Naive thymus-derived CD4-positive, alpha-beta T cell (primary cell): Measurements from ENCODE around the gene OR51D1. TPM values are rescaled to one million over a fixed set of nuclear protein-coding genes. Genes with fewer than 3 reads are reported as not detected.

Experiments used
- ATAC-seq: fragments of 150-1000 bp; cut with Tn5 transposase; 2 replicates; pipeline ENCODE4 v1.10.0; 2021; ENCODE audit warnings: mild to moderate bottlenecking, moderate library complexity
- CTCF ChIA-PET: fragments of 350-600 bp; sonication (Branson Sonifier 250); formaldehyde crosslinking; loops from one replicate; lab custom pipeline; 2021; ENCODE audit warnings: antibody characterized with exemption; lab: Charles Lee
- POLR2A ChIA-PET: fragments of 350-600 bp; sonication (Branson Sonifier 250); formaldehyde crosslinking; loops from one replicate; lab custom pipeline; 2021; ENCODE audit warnings: antibody characterized with exemption, inconsistent platforms; lab: Charles Lee
- DNase-seq, 9 donors: peaks; one replicate each; pipeline versions ENCODE4 v3.0.0 to v3.0.0-alpha.2; 2020 to 2022; ENCODE audit warnings: mixed read lengths in 1 of 9
- H3K27ac ChIP-seq: one replicate; pipeline ENCODE4 v1.7.0; 2013; ENCODE audit warnings: mild to moderate bottlenecking, low read depth, low read length, moderate library complexity
- H3K27me3 ChIP-seq, 2 donors: one replicate each; pipeline ENCODE4 v1.7.0; 2013; ENCODE audit warnings: low read length in 2 of 2, mild to moderate bottlenecking in 2 of 2, moderate library complexity in 2 of 2; ENCODE audit not compliant: control insufficient read depth in 2 of 2, insufficient read depth in 2 of 2
- H3K36me3 ChIP-seq, 3 experiments: 1 replicate in 2 of 3; 2 replicates in 1 of 3; pipeline ENCODE4 v1.7.0; 2013; ENCODE audit warnings: low read length in 3 of 3, mild to moderate bottlenecking in 3 of 3, moderate library complexity in 1 of 3; ENCODE audit not compliant: insufficient read depth in 3 of 3, control insufficient read depth in 2 of 3
- H3K4me1 ChIP-seq, 2 donors: one replicate each; pipeline ENCODE4 v1.7.0; 2013; ENCODE audit warnings: low read length in 2 of 2, mild to moderate bottlenecking in 2 of 2, moderate library complexity in 1 of 2; ENCODE audit not compliant: control insufficient read depth in 2 of 2, insufficient read depth in 2 of 2
- H3K4me3 ChIP-seq: 2 replicates; pipeline ENCODE4 v1.7.0; 2013; ENCODE audit warnings: mild to moderate bottlenecking, low read length
- H3K9me3 ChIP-seq, 3 experiments: 1 replicate in 2 of 3; 2 replicates in 1 of 3; pipeline ENCODE4 v1.7.0; 2013; ENCODE audit warnings: low read length in 3 of 3; ENCODE audit not compliant: control insufficient read depth in 2 of 3
- H3K27ac Mint-ChIP-seq, 9 donors: one replicate each; pipeline ENCODE4 v1.8.0; 2020 to 2022; ENCODE audit warnings: mixed read lengths in 9 of 9, mild to moderate bottlenecking in 8 of 9, moderate library complexity in 5 of 9, inconsistent platforms in 2 of 9
- H3K27me3 Mint-ChIP-seq, 5 donors: one replicate each; pipeline ENCODE4 v1.8.0; 2021 to 2022; ENCODE audit warnings: mixed read lengths in 5 of 5, mild to moderate bottlenecking in 1 of 5
- H3K36me3 Mint-ChIP-seq, 5 donors: one replicate each; pipeline ENCODE4 v1.8.0; 2020 to 2022; ENCODE audit warnings: mixed read lengths in 5 of 5, mild to moderate bottlenecking in 3 of 5, inconsistent platforms in 1 of 5
- H3K4me1 Mint-ChIP-seq, 7 donors: one replicate each; pipeline ENCODE4 v1.8.0; 2020 to 2022; ENCODE audit warnings: mixed read lengths in 7 of 7, mild to moderate bottlenecking in 3 of 7, inconsistent platforms in 1 of 7
- H3K4me3 Mint-ChIP-seq, 10 donors: one replicate each; pipeline ENCODE4 v1.8.0; 2020 to 2022; ENCODE audit warnings: mild to moderate bottlenecking in 10 of 10, mixed read lengths in 10 of 10, moderate library complexity in 6 of 10, inconsistent platforms in 2 of 10
- H3K9me3 Mint-ChIP-seq, 11 donors: one replicate each; pipeline ENCODE4 v1.8.0; 2020 to 2022; ENCODE audit warnings: mixed read lengths in 11 of 11, mild to moderate bottlenecking in 4 of 11, inconsistent platforms in 1 of 11, moderate library complexity in 1 of 11
- intact Hi-C, 2 donors: fragments of 100-400 bp; cut with micrococcal nuclease; formaldehyde crosslinking; loops; one replicate each; pipeline ENCODE4 v1.15.1; 2023
- polyA plus RNA-seq, 2 donors: library from polyadenylated mRNA; unstranded; fragments of 300-500 nt; fragmentation: Illumina TruSeq; gene quantifications; one replicate each; pipeline ENCODE4 v1.2.3, GENCODE V29; 2021
- total RNA-seq, 6 experiments: library from RNA in 5 of 6; stranded (reverse) in 5 of 6; gene quantifications; 1 replicate in 5 of 6; 2 replicates in 1 of 6; pipeline ENCODE4 v1.2.3 and lab custom pipeline; 2021 to 2026

The OR51D1 gene, protein sequence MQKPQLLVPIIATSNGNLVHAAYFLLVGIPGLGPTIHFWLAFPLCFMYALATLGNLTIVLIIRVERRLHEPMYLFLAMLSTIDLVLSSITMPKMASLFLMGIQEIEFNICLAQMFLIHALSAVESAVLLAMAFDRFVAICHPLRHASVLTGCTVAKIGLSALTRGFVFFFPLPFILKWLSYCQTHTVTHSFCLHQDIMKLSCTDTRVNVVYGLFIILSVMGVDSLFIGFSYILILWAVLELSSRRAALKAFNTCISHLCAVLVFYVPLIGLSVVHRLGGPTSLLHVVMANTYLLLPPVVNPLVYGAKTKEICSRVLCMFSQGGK
- not detected for total RNA-seq
- polyA plus RNA-seq, result not detected
- total RNA-seq (lab: John Stamatoyannopoulos, UW), result not detected

DNA sequence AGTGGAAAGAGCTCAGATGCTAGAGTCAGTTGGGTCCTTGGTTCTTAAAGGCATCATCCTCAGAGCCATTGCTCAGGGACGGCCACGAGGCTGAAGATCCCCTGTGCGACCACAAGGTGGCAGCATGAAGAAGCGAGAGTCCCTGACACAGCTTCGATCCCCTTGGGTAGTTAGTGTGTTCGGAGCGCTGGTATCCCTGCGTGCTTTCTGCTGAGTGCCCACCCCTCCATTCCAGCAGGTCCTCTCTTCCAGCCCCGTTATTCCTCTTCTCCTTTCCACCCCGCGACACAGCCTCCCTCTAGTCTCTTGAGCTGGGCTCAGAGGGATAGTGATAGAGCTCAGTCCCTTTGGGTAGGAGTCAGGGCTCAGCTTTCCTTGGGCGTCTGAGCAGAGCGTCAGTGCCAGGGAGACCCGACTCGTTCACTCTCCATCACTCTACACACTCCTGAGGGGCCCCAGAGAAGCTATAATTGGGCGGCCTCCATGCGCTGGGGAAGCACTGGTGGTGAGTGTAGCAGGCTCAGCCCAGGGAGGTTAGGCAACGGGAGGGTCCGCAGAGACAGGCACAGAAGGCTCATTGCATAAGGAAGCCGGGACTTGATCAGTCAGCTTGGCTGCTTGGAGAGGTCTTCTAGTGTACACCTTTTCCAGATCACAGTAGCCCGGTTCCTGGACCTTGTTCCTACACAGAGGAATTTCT is at the start of gene OR51D1:
OR51D1 (plus strand) TSS at position 516 of the 700 bp plus-strand sequence. CDS start 2,314 bp downstream, outside the sequence.
- ChIA-PET POLR2A (no interaction called here), CTCF (interaction anchor here (1.0 to 2.0 kb wide), 9 partner anchors 9 to 1716 kb away, joined by 3 to 15 read pairs (median 3); partner anchors contain the start of gene OR52N2)
- H3K36me3 ChIP-seq, result no peaks in the 10 kb centered on the region
- DNase-seq (peak; percentile 33 to 64 (median 54)), ATAC-seq (peak; percentile 90)
- peaks cover 0 to under 1% (median 0%) of the 10 kb centered on the region in 11 donors for H3K9me3 Mint-ChIP-seq
- intact Hi-C loops, result loop anchor here (1.0 to 5.0 kb wide), 6 partner anchors 29 to 1254 kb away; partner anchors contain the start of genes OR52N2 (in 1 of the 2) and TRIM68 (in 1 of the 2)
- H3K36me3 Mint-ChIP-seq, result no peaks in the 10 kb centered on the region
- no peak within 1 kb of the TSS for H3K4me3 ChIP-seq
- H3K9me3 ChIP-seq, result no peaks in the 10 kb centered on the region
- peaks cover 0 to 21% (median 15%) of the 10 kb centered on the region in 5 donors for H3K27me3 Mint-ChIP-seq
- H3K27me3 ChIP-seq, result no peaks in the 10 kb centered on the region
- H3K27ac ChIP-seq, result no peak within 1 kb of the TSS
- H3K4me1 Mint-ChIP-seq, result no peaks in the 10 kb centered on the region
- H3K27ac Mint-ChIP-seq, result no peak within 1 kb of the TSS
- H3K4me1 ChIP-seq, result no peaks in the 10 kb centered on the region
- no peak within 1 kb of the TSS for H3K4me3 Mint-ChIP-seq

DNA sequence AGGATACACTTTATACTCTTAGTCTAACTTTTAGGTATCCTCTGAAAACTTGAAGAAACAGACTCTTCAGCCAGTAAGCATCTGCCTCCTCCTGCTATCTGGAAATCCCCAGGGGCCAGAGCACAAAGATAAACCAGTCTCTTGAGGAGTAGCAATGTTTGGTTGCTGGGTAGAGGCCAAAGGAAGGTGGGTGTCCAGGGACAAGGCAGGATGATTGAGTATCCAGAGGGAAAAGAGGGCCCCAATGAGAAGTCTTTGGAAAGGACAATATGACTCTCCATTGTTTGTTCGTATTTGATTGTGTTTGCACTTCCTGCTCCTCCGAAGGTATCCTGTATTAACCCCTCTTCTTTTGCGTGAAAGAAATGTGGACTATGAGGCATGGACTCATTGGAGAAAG is 48.3 kb upstream of the OR51D1 start:
- H3K4me3 ChIP-seq, result no peak overlapping the region
- ChIA-PET POLR2A (no interaction called here), CTCF (no interaction called here)
- Mint-ChIP-seq H3K27ac (no peak overlapping the region), H3K4me1 (peaks cover 0 to 2% (median 0%) of the 10 kb centered on the region in 7 donors), H3K36me3 (peaks cover 0 to 7% (median 0%) of the 10 kb centered on the region in 5 donors), H3K9me3 (no peaks in the 10 kb centered on the region), H3K27me3 (peaks cover 4 to 28% (median 15%) of the 10 kb centered on the region in 5 donors), H3K4me3 (no peak overlapping the region)
- ATAC-seq (no peak), DNase-seq (no peak)
- H3K27ac ChIP-seq, result no peak overlapping the region
- intact Hi-C loops, result no loop called here
- no peaks in the 10 kb centered on the region for H3K9me3 ChIP-seq
- H3K4me1 ChIP-seq, result no peaks in the 10 kb centered on the region
- H3K36me3 ChIP-seq, result no peaks in the 10 kb centered on the region
- H3K27me3 ChIP-seq, result no peaks in the 10 kb centered on the region

DNA sequence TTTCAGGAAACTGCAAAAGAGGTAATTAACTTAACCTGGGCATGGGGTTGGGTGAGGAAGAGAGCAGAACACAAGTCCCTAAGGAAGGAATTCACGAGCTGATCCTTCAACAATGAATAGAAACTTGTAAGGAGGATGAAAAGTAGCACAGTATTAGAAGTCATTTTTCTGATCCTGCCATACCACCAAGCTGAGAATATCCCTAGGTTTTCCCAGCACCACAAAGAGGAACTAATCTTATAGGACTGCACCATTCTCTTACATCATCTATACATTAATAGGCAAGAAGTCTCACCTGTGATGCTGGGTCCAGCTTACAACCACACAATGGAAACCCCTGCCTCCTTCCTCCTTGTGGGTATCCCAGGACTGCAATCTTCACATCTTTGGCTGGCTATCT is 43.5 kb upstream of the OR51D1 start, which contains the start of gene OR52I1:
OR52I1 (plus strand) TSS at position 301 of the 400 bp plus-strand sequence; CDS start at position 301, 0 bp downstream.
- H3K27me3 Mint-ChIP-seq, result peaks cover 0 to 4% (median 0%) of the 10 kb centered on the region in 5 donors
- H3K36me3 ChIP-seq, result peaks cover 0 to 9% (median 6%) of the 10 kb centered on the region in 3 experiments
- DNase-seq, result no peak
- intact Hi-C loops, result no loop called here
- ChIA-PET CTCF (no interaction called here), POLR2A (no interaction called here)
- no peaks in the 10 kb centered on the region for H3K9me3 ChIP-seq
- no peak within 1 kb of the TSS for H3K4me3 Mint-ChIP-seq
- H3K27me3 ChIP-seq, result no peaks in the 10 kb centered on the region
- H3K4me1 ChIP-seq, result no peaks in the 10 kb centered on the region
- peaks cover 0 to 2% (median 0%) of the 10 kb centered on the region in 7 donors for H3K4me1 Mint-ChIP-seq
- H3K9me3 Mint-ChIP-seq, result no peaks in the 10 kb centered on the region
- H3K36me3 Mint-ChIP-seq, result peaks cover 0 to 34% (median 15%) of the 10 kb centered on the region in 5 donors
- H3K4me3 ChIP-seq, result no peak within 1 kb of the TSS
- ATAC-seq, result no peak
- no peak within 1 kb of the TSS for H3K27ac ChIP-seq
- H3K27ac Mint-ChIP-seq, result no peak within 1 kb of the TSS

DNA sequence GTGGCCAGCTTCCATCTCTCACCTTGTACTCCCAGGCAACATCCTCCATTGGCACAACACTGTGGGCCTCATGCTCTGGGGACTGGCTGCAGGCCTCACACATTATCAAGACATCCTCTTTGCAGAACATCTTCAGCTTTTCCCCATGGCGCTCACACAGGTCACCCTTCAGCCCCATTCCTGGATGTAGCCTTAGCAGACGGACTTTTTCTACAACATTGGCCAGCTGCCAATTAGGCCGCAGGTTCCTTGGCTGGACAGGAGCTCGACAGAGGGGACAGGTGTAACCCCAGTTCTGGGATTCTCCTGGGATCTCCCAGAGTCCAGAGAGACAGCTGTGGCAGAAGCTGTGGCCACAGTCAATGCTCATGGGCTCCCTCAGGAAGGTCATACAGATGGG is 32.2 kb upstream of the OR51D1 start:
- Mint-ChIP-seq H3K36me3 (peaks cover 9 to 42% (median 21%) of the 10 kb centered on the region in 5 donors), H3K27ac (peak overlapping the region in 1 of 9 donors; percentile 32), H3K4me1 (peaks cover 24 to 61% (median 49%) of the 10 kb centered on the region in 7 donors), H3K27me3 (no peaks in the 10 kb centered on the region), H3K9me3 (peaks cover 0 to 6% (median 0%) of the 10 kb centered on the region in 11 donors), H3K4me3 (no peak overlapping the region)
- H3K36me3 ChIP-seq, result peaks cover 7 to 51% (median 16%) of the 10 kb centered on the region in 3 experiments
- H3K4me1 ChIP-seq, result peaks cover 10 to 19% of the 10 kb centered on the region in 2 donors
- ATAC-seq, result no peak
- intact Hi-C loops, result loop anchor here (10.0 kb wide), 2 partner anchors 1020 to 1880 kb away; partner anchors contain the start of genes ARFIP2 (in 1 of the 2), TIMM10B (in 1 of the 2) and TRIM34 (in 1 of the 2)
- CTCF ChIA-PET, result interaction anchor here (0.6 kb wide), 1 partner anchor 13 kb away, joined by 4 read pairs; no protein-coding TSS in a partner anchor
- POLR2A ChIA-PET, result interaction anchor here (0.8 kb wide), 1 partner anchor 59 kb away, joined by 3 read pairs; no protein-coding TSS in a partner anchor
- H3K27ac ChIP-seq, result no peak overlapping the region
- no peaks in the 10 kb centered on the region for H3K9me3 ChIP-seq
- no peaks in the 10 kb centered on the region for H3K27me3 ChIP-seq
- no peak overlapping the region for H3K4me3 ChIP-seq
- no peak for DNase-seq

DNA sequence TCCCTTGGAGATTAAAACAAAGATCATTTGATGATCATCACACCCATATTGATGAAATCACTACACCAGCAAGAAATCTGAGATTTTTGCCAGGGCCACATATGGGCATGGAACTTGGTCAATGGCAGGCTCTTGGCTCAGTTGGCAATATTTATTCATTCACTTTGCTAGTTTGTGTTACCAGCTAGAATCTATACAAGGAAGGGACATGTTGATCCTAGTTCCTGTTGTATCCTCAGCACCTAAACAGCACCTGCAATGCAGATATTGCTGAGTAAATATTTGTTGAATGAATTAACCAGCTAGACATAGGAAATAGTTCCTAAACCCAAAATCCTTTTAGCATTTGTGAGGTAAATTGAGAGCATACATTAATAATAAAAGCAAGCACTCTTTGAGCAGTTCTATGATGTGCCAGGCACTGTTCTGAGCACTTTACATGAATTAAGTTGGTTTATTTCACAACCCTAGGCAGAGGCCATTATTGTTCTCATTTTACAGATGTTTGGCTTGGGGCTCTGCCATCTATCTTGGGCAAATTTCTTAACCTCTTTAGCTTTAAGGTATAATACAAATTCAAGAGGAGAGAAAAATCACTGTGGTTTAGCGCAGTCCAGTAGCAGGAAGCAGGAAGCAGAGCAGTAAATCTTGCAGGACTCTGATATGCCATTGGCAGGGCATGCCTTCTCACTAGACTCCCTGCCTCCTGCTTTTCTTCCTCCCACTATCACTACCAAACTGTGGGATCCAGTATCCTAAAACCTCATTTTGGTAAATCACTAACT is 30.9 kb upstream of the OR51D1 start:
- Mint-ChIP-seq H3K36me3 (peaks cover 0 to 30% (median 14%) of the 10 kb centered on the region in 5 donors), H3K4me1 (peaks cover 29 to 68% (median 56%) of the 10 kb centered on the region in 7 donors), H3K27me3 (no peaks in the 10 kb centered on the region), H3K9me3 (peaks cover 0 to 6% (median 0%) of the 10 kb centered on the region in 11 donors), H3K4me3 (peak overlapping the region; percentile 80 to 97 (median 91)), H3K27ac (peak overlapping the region in 8 of 9 donors; percentile 8 to 96 (median 93))
- H3K9me3 ChIP-seq, result no peaks in the 10 kb centered on the region
- H3K27me3 ChIP-seq, result no peaks in the 10 kb centered on the region
- CTCF ChIA-PET, result no interaction called here
- no peak for ATAC-seq
- peaks cover 7 to 37% (median 9%) of the 10 kb centered on the region in 3 experiments for H3K36me3 ChIP-seq
- DNase-seq, result no peak
- POLR2A ChIA-PET, result no interaction called here
- H3K4me1 ChIP-seq, result peaks cover 15 to 22% of the 10 kb centered on the region in 2 donors
- intact Hi-C loops, result loop anchor here (10.0 kb wide), 2 partner anchors 1018 to 1878 kb away; partner anchors contain the start of genes ARFIP2 (in 1 of the 2), TIMM10B (in 1 of the 2) and TRIM34 (in 1 of the 2)
- peak overlapping the region; percentile 80 for H3K4me3 ChIP-seq
- H3K27ac ChIP-seq, result no peak overlapping the region
